Measurements from ENCODE around the gene U2AF1L4.

Gene U2AF1L4

GRCh38 chr19:35745328-35746086, at the start of gene U2AF1L4, which contains the start of gene PSENEN:
Gene U2AF1L4, minus strand, starts transcription at chr19:35745418. Its CDS starts 27 bp downstream, at chr19:35745391.
Gene PSENEN, plus strand, starts transcription at chr19:35745651. Its CDS starts 280 bp downstream, at chr19:35745931.
- DNase-seq, result peak; percentile 100

- no peak for DNase-seq
Observed at GRCh38 chr19:35793381-35794165, 48.4 kb upstream of the U2AF1L4 start.

- no peak for DNase-seq
Observed at GRCh38 chr19:35792888-35793287, 47.7 kb upstream of the U2AF1L4 start.

GRCh38 chr19:35792312-35792711, 47.1 kb upstream of the U2AF1L4 start:
- DNase-seq, result no peak

DNA sequence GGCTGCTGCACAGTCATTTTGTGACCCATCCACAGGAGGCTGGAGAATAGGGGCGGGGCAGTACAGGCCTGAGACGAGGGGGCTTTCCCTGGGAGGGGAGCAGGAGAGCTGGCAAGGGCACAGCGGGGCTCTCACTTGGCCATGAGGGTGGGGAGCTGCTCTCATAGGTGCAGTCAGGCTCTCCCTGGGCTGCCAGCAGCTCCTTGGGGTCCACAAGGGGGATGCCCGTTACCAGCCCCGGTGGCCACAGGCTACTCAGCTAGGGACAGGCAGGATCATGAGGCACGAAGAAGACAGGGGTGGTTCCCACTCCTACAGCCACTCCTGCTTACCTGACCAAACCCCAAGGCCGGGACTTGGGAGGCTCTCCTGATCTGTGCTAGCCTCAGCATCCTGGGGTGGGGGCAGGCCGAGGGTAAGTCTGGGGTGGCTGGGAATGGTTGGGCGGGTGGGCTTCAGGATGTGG, 46.6 kb upstream of the U2AF1L4 start:
- no peak for DNase-seq

DNA sequence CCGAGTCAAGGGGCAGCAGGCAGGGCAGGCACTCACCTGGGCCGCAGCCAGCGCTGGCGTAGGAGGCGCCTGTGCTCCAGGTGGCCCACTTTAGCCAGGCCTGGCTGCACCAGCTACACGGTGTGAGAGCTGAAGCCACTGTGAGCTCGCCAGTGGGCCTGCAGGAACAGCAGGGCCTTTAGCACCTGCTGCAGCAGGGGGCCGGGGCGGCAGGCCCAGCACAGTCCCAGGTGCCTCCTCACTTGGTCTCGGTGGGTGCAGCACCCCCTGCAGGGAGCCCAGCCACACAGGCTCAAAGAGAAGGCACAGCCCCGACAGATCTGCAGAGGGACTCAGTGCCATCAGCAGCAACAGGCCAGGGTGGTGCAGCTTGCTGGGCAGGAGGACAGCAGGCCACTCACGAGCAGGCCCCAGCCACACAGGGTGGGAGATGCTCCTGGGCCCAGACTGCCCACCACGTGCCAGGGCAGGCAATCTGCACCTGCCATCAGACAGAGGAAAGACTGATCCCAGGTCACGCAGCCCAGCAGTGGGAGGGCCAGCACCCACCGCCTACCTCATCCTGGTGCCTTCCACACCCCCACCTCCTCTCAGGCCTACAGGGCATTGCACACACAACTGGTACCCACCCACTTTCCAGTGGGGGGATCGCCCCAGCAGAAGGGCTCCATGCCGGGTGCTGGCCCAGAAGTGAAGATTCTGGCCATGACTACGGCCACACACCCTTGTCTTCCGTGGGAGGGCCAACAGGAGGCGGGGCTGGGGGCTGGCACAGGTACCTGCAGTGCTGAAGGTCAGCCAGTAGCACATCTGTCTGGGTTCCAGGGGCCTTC, 46.0 kb upstream of the U2AF1L4 start:
- no peak for DNase-seq

DNA sequence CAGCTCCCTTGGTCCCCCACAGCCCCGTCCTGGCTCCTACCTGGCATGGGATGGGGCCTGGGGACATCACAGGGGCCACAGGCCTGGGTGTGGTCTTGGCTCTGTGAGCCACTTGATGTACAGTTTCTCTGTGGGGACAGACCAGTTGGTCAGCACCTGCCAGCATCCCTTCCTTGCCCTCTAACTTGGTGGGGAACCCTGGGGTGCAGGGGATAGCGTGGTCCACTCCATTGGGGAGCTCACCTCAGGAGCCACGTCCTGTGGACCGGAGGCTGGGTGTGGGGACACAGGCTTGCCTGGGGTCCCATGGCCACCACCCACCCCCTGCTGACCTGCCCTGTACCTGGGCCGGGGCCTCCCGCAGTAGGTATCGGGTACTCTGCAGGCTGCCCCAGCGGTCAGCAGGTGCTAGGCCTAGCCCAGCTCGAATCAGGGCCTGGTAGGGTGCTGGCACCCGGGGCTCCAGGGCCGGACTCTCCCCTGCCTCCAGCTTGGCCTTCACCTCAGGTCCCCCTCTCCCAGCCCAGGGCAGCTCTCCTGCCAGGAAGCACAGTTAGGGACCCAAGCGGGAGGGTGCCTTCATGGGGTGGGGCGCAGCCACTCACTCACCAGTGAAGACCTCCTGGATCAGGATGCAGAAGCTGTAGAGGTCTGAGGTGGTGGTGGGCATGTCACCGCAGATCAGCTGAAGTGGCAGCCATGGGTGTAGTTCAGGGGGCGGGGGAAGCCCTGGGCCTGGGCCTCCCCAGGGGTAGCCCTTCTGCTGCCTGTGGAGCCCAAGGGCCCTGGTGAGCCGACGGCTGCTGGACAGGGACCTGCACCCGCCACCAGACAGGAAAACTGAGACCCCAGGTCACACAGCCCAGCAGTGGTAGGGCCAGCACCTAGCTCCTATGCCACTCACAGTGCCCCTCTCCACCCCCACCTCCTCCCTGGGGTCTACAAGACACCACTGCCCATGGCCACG, 45.0 kb upstream of the U2AF1L4 start:
- no peak for DNase-seq

- no peak for DNase-seq
Observed at GRCh38 chr19:35789195-35789977, 44.2 kb upstream of the U2AF1L4 start.

- no peak for DNase-seq
Observed at GRCh38 chr19:35788205-35788960, 43.2 kb upstream of the U2AF1L4 start.

GRCh38 chr19:35787227-35787799, 42.1 kb upstream of the U2AF1L4 start:
- no peak for DNase-seq

- no peak for DNase-seq
Observed at GRCh38 chr19:35786299-35787160, 41.3 kb upstream of the U2AF1L4 start.

DNA sequence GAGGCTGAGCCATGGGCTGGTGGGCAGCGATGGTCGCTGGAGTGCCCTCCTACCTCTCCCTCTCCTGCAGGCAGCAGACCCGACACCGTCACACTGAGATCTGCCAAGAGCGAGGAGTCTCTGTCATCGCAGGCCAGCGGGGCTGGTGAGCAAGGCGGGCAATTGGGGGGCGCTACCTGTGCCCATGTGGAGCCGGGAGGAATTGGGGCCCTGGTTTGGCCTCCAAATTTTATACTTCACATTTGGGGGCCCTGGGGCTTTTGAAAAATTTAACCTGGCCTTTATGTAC, 40.1 kb upstream of the U2AF1L4 start:
- no peak for DNase-seq

DNA sequence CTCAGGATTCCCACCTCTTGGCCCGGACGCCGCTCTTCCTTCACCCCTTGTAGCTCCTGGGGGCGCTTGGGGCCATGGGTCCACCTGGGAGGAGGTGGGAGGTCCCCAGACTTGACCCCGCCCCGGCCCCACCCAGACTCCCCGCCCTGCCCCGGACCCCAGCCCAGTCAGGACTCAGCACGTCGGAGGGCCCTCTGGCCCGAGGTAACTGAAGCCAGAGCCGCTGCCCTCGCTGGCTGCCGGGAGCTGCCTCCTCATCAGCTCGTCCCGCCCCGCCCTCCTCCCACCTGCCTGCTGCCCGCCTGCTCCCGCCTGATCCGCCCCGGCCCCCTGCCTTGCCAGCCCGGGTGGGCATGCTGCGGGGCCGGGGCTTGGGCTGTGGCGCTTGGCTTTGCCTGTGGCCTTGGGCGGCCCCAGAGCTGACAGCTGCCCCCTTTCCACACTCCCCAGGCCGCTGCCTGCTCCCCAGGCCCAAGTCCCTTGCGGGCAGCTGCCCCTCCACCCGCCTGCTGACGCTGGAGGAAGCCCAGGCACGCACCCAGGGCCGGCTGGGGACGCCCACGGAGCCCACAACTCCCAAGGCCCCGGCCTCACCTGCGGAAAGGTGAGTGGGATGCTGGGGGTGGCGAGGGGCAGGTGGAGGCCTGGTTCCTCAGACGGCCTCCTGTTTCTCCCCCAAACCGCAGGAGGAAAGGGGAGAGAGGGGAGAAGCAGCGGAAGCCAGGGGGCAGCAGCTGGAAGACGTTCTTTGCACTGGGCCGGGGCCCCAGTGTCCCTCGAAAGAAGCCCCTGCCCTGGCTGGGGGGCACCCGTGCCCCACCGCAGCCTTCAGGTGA, 39.5 kb upstream of the U2AF1L4 start:
- DNase-seq, result no peak

- DNase-seq, result no peak
Observed at GRCh38 chr19:35783469-35784434, 38.5 kb upstream of the U2AF1L4 start.

DNA sequence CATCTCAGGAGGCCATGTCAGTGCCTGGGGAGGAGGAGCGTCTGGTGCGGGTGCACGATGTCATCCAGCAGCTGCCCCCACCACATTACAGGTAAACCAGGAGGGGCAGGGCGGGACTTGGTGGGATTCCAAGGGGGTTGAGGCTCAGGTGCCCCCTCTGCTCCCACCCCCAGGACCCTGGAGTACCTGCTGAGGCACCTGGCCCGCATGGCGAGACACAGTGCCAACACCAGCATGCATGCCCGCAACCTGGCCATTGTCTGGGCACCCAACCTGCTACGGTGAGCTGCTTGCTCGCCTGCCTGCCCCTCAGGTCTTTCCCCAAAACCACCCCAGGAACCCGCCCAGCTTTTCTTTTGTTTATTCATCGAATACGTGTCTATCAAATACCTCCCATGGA, 37.4 kb upstream of the U2AF1L4 start:
- DNase-seq, result no peak

DNA sequence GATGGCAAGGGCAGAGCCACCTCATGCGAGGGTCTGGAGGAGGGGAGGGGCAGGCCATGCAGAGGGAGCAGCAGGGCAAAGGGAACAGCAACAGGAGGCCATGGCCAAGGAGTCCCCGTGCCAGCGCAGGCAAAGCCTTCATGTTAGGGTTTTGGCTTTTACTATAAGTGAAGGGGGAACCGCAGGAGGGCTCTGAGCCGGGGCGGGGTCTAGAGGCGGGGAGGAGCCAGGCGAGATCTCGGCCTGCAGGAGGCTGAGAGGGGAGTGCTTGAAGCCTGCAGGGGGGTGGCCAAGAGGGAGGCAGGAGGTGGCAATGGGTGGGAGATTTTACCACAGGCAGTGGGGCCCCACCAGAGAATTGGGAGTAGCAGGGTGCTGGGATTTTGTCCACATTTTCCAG, 36.4 kb upstream of the U2AF1L4 start:
- no peak for DNase-seq

DNA sequence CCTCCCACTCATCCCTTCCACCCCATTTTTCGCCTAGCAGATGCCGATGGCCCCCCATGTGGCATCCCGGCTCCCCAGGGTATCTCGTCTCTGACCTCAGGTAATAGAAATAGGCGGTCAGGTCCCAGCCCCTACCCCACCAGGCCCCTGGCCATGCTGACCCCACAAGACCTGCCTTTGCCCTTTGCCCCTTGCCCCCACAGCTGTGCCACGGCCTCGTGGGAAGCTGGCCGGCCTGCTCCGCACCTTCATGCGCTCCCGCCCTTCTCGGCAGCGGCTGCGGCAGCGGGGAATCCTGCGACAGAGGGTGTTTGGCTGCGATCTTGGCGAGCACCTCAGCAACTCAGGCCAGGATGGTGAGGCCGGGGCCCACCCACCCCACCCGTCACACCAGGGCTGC, 35.5 kb upstream of the U2AF1L4 start:
- no peak for DNase-seq

Measured in midbrain (tissue), 1 donor.